OCI-LY1 (cell line): ENCODE results near the gene CRY2.

Source experiments
- H2AFZ ChIP-seq: fragments of 200-600 bp; sonication (generic), shearing (Covaris generic); 2 replicates; pipeline ENCODE4 v1.6.0; 2014; ENCODE audit warnings: antibody characterized with exemption, mild to moderate bottlenecking, low read length
- H3F3A ChIP-seq: fragments of 200-600 bp; sonication (generic), shearing (Covaris generic); 2 replicates; pipeline ENCODE4 v1.6.0; 2014; ENCODE audit warnings: mild to moderate bottlenecking, antibody characterized with exemption, low read length, moderate library complexity; ENCODE audit not compliant: insufficient read depth
- H3K27ac ChIP-seq: fragments of 200-600 bp; sonication (generic); 2 replicates; pipeline ENCODE4 v1.5.1; 2014; ENCODE audit warnings: low read length, mixed run types, mild to moderate bottlenecking, low read depth; ENCODE audit not compliant: poor library complexity, severe bottlenecking
- H3K27me3 ChIP-seq: fragments of 200-600 bp; sonication (generic); 2 replicates; pipeline ENCODE4 v1.6.0; 2014; ENCODE audit warnings: antibody characterized with exemption, mild to moderate bottlenecking, low read length, moderate library complexity; ENCODE audit not compliant: insufficient read depth
- H3K36me3 ChIP-seq: fragments of 200-600 bp; sonication (generic); 2 replicates; pipeline ENCODE4 v1.6.1; 2014; ENCODE audit warnings: mild to moderate bottlenecking, antibody characterized with exemption, low read length, moderate library complexity, mixed read lengths; ENCODE audit not compliant: insufficient read depth
- H3K4me1 ChIP-seq: fragments of 200-600 bp; sonication (generic); 2 replicates; pipeline ENCODE4 v1.5.1; 2014; ENCODE audit warnings: mild to moderate bottlenecking, low read length, moderate library complexity; ENCODE audit not compliant: insufficient read depth, severe bottlenecking
- H3K4me2 ChIP-seq: fragments of 200-600 bp; sonication (generic), shearing (Covaris generic); 2 replicates; pipeline ENCODE4 v1.6.1; 2014; ENCODE audit warnings: low read length
- H3K4me3 ChIP-seq: fragments of 200-600 bp; sonication (generic); 2 replicates; pipeline ENCODE4 v1.5.1; 2014; ENCODE audit warnings: low read length, low read depth, mild to moderate bottlenecking, mixed read lengths; ENCODE audit not compliant: poor library complexity, severe bottlenecking
- H3K79me2 ChIP-seq: fragments of 200-600 bp; shearing (Covaris generic); 2 replicates; pipeline ENCODE4 v1.6.1; 2016; ENCODE audit warnings: mixed run types, low read length, mixed read lengths; ENCODE audit not compliant: insufficient read depth
- H3K9ac ChIP-seq: fragments of 200-600 bp; sonication (generic), shearing (Covaris generic); 2 replicates; pipeline ENCODE4 v1.6.1; 2014; ENCODE audit warnings: mild to moderate bottlenecking, low read length, mixed read lengths
- H3K9me2 ChIP-seq: fragments of 200-600 bp; sonication (generic), shearing (Covaris generic); 2 replicates; pipeline ENCODE4 v1.6.1; 2014; ENCODE audit warnings: low read depth, mild to moderate bottlenecking, low read length, mixed read lengths
- H3K9me3 ChIP-seq: fragments of 200-600 bp; shearing (Covaris generic); 2 replicates; pipeline ENCODE4 v1.6.1; 2014; ENCODE audit warnings: low read length, mixed read lengths
- H4K20me1 ChIP-seq: fragments of 200-600 bp; sonication (generic), shearing (Covaris generic); 2 replicates; pipeline ENCODE4 v1.6.0; 2016; ENCODE audit warnings: mild to moderate bottlenecking, low read length; ENCODE audit not compliant: insufficient read depth
- EZH2 ChIP-seq: fragments of 200-600 bp; sonication (generic), shearing (Covaris generic); IDR thresholded peaks from 2 replicates; pipeline ENCODE4 v1.8.0; 2017; ENCODE audit warnings: borderline replicate concordance, mixed run types, mild to moderate bottlenecking, antibody characterized with exemption, low read length, moderate library complexity, mixed read lengths
- TF ChIP-seq, protein P1 (sequence below): fragments of 200-600 bp; sonication (generic), shearing (Covaris generic); IDR thresholded peaks from 2 replicates; pipeline ENCODE4 v1.5.1; 2017; ENCODE audit warnings: mild to moderate bottlenecking, antibody characterized with exemption, low read length, moderate library complexity, mixed read lengths

CRY2 gene

DNA sequence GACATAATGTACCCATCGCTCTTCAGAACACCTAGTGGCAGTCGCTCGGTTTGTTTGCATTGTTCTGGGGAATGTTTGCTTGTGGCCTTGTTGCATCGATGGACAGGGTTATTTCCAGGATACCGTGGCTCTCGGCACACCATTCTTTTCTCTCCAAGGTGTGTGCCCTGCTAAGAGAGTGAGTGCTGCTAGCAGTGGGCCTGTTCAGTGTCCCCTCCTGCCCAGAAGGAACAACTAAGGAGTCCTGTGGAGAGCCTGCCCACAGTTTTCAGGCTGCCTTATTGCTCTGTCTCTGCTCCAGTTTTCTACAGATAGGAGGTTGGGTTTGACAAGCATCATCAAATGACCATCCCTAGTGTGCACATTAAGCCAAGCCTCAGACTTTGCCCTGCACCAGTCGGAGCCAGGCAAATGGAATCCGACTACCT lies 1.4 kb downstream of the CRY2 start:
- H3K4me1 ChIP-seq, result peaks cover 39% of the 10 kb centered on the region
- peak overlapping the region; percentile 84 for H3K4me3 ChIP-seq
- H3K9ac ChIP-seq, result peak overlapping the region; percentile 79
- peaks cover 4% of the 10 kb centered on the region; the same call in 1 of the 2 replicates for H3K36me3 ChIP-seq
- H3K79me2 ChIP-seq, result peaks cover 39% of the 10 kb centered on the region
- no peaks in the 10 kb centered on the region for H3K9me2 ChIP-seq
- no peak overlapping the region for H2AFZ ChIP-seq
- H3K9me3 ChIP-seq, result no peaks in the 10 kb centered on the region
- peak overlapping the region; percentile 69 for H3K4me2 ChIP-seq
- 0 out of 2 replicates have a peak, but pooled peaks cover 2% of the 10 kb centered on the region for H4K20me1 ChIP-seq
- no peaks in the 10 kb centered on the region for H3F3A ChIP-seq
- H3K27ac ChIP-seq, result no peak overlapping the region
- no peak for TF ChIP-seq EZH2
- TF ChIP-seq, protein P1, sequence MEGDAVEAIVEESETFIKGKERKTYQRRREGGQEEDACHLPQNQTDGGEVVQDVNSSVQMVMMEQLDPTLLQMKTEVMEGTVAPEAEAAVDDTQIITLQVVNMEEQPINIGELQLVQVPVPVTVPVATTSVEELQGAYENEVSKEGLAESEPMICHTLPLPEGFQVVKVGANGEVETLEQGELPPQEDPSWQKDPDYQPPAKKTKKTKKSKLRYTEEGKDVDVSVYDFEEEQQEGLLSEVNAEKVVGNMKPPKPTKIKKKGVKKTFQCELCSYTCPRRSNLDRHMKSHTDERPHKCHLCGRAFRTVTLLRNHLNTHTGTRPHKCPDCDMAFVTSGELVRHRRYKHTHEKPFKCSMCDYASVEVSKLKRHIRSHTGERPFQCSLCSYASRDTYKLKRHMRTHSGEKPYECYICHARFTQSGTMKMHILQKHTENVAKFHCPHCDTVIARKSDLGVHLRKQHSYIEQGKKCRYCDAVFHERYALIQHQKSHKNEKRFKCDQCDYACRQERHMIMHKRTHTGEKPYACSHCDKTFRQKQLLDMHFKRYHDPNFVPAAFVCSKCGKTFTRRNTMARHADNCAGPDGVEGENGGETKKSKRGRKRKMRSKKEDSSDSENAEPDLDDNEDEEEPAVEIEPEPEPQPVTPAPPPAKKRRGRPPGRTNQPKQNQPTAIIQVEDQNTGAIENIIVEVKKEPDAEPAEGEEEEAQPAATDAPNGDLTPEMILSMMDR, result no peak
- no peaks in the 10 kb centered on the region for H3K27me3 ChIP-seq

DNA sequence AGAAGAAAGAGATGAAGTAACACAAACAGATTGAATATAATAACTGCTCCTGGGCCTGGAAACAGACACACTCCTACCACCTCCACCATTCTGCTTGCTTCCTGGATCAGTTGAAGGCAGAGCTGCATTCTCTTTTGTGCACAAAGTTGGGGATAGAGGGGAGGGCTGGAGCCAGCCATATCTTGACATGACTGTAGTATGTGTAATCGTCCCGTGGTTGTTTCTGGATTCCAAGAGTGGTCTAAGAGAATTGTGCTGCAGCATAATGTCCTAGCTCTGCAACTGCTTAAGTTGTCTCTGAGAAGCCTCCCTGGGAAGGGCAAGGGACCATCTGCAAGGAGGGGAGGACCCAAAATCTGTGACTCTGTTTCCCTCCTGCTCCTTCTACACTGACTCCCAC lies 3.2 kb downstream of the CRY2 start:
- Histone ChIP-seq H3K4me1 (peaks cover 39% of the 10 kb centered on the region), H3K9me3 (no peaks in the 10 kb centered on the region), H3F3A (no peaks in the 10 kb centered on the region), H3K9me2 (no peaks in the 10 kb centered on the region), H3K4me2 (no peak overlapping the region), H4K20me1 (0 out of 2 replicates have a peak, but pooled peaks cover 2% of the 10 kb centered on the region), H3K9ac (no peak overlapping the region), H3K27ac (no peak overlapping the region), H3K27me3 (no peaks in the 10 kb centered on the region), H3K4me3 (no peak overlapping the region), H3K79me2 (peaks cover 45% of the 10 kb centered on the region), H3K36me3 (peaks cover 9% of the 10 kb centered on the region; the same call in 1 of the 2 replicates), H2AFZ (no peak overlapping the region)
- TF ChIP-seq, protein P1, result no peak
- no peak for TF ChIP-seq EZH2

DNA sequence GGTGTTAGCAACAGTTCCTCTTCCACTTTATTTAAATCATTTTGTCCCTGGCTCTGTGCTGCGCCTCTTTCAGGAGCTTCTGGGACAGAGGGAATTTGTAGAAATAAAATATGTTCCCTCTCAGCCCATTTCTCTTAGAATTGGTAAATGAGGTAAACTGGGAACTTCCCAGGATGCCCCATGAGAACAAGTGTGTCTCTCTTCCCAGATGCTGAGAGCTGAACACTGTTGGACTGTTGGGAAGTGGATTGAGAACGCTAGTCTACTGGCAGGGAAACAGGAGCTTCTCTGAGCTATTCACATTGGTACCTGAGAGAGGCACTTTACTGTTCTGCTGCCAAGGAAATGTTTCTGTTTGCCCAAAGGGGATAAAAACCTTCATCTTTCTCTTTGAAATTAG lies 4.0 kb downstream of the CRY2 start:
- H3K36me3 ChIP-seq, result peaks cover 17% of the 10 kb centered on the region; the same call in 1 of the 2 replicates
- no peaks in the 10 kb centered on the region for H3K27me3 ChIP-seq
- TF ChIP-seq, protein P1, result no peak
- no peak for TF ChIP-seq EZH2
- H3K4me1 ChIP-seq, result peaks cover 38% of the 10 kb centered on the region
- no peak overlapping the region for H3K27ac ChIP-seq
- H4K20me1 ChIP-seq, result 0 out of 2 replicates have a peak, but pooled peaks cover 2% of the 10 kb centered on the region
- no peak overlapping the region for H3K4me2 ChIP-seq
- no peak overlapping the region for H3K4me3 ChIP-seq
- no peak overlapping the region for H3K9ac ChIP-seq
- H3K9me2 ChIP-seq, result no peaks in the 10 kb centered on the region
- H3K79me2 ChIP-seq, result peaks cover 45% of the 10 kb centered on the region
- H2AFZ ChIP-seq, result no peak overlapping the region
- no peaks in the 10 kb centered on the region for H3F3A ChIP-seq
- no peaks in the 10 kb centered on the region for H3K9me3 ChIP-seq
